K562 (cell line): ENCODE results near the gene SOCS2. TPM values are rescaled to one million over a fixed set of nuclear protein-coding genes. Genes with fewer than 3 reads are reported as not detected.
A peak's percentile ranks its signal among the peaks of the same experiment; 100 is the strongest.

ENCODE experiments used
- AFF1 ChIP-seq, 2 experiments: fragments of 450-650 bp; IDR thresholded peaks; 2 replicates each; pipeline ENCODE4 v1.6.1; 2018; ENCODE audit warnings: mild to moderate bottlenecking in 2 of 2, low read depth in 1 of 2; ENCODE audit not compliant: partially characterized antibody in 2 of 2
- BRD4 ChIP-seq: fragments of 200-600 bp; sonication (generic); IDR thresholded peaks from 2 replicates; pipeline ENCODE4 v1.6.1; 2017; ENCODE audit warnings: inconsistent platforms
- DDX20 ChIP-seq: fragments of 450-650 bp; IDR thresholded peaks from 2 replicates; pipeline ENCODE4 v1.6.1; 2016; ENCODE audit warnings: missing genetic modification characterization, low read depth, mild to moderate bottlenecking, missing compliant biosample characterization, moderate library complexity
- DPF2 ChIP-seq: fragments of 450-650 bp; IDR thresholded peaks from 2 replicates; pipeline ENCODE4 v1.6.1; 2016
- EWSR1 ChIP-seq: fragments of 450-650 bp; IDR thresholded peaks from 2 replicates; pipeline ENCODE4 v1.6.1; 2018; ENCODE audit warnings: borderline replicate concordance, mild to moderate bottlenecking, low read depth, moderate library complexity; ENCODE audit not compliant: partially characterized antibody
- HMGXB4 ChIP-seq: sonication (generic); formaldehyde crosslinking; IDR thresholded peaks from 2 replicates; pipeline ENCODE4 v1.8.1; 2023; ENCODE audit warnings: mild to moderate bottlenecking, missing genetic modification reagents
- LARP7 ChIP-seq: fragments of 450-650 bp; IDR thresholded peaks from 2 replicates; pipeline ENCODE4 v1.6.1; 2016
- LCOR ChIP-seq: sonication (generic); formaldehyde crosslinking; IDR thresholded peaks from 2 replicates; pipeline ENCODE4 v1.8.0; 2022; ENCODE audit warnings: mild to moderate bottlenecking, missing genetic modification reagents
- MLLT1 ChIP-seq, 2 experiments: fragments of 450-650 bp; IDR thresholded peaks; 2 replicates each; pipeline ENCODE4 v1.6.1; 2016
- PTTG1 ChIP-seq: fragments of 450-650 bp; IDR thresholded peaks from 2 replicates; pipeline ENCODE4 v1.6.1; 2016; ENCODE audit warnings: low read depth, mild to moderate bottlenecking, missing genetic modification characterization, missing compliant biosample characterization
- SIN3A ChIP-seq, 2 experiments: fragments of 150-350 bp in 1 of 2; IDR thresholded peaks; 2 replicates each; pipeline ENCODE4 v1.6.1; 2011 to 2016; ENCODE audit warnings: borderline replicate concordance in 2 of 2, low read depth in 2 of 2, low read length in 2 of 2, mild to moderate bottlenecking in 2 of 2, moderate library complexity in 2 of 2; ENCODE audit not compliant: control insufficient read depth in 1 of 2
- UBTF ChIP-seq, 2 experiments: IDR thresholded peaks; 2 replicates each; pipeline ENCODE4 v1.6.1; 2012; ENCODE audit warnings: improper control_type of control experiment in 2 of 2, low read depth in 2 of 2, low read length in 2 of 2, borderline replicate concordance in 1 of 2
- ZFX ChIP-seq: sonication (generic); formaldehyde crosslinking; IDR thresholded peaks from 2 replicates; pipeline ENCODE4 v1.8.0; 2022; ENCODE audit warnings: mild to moderate bottlenecking, missing genetic modification reagents, moderate library complexity
- ZNF175 ChIP-seq: fragments of 200-800 bp; sonication (Bioruptor generic); IDR thresholded peaks from 2 replicates; pipeline ENCODE4 v1.6.1; 2016; ENCODE audit warnings: low read depth, mild to moderate bottlenecking, missing genetic modification characterization, missing compliant biosample characterization
- polyA plus RNA-seq, 8 experiments: library from polyadenylated mRNA; depleted of rRNA in 4 of 8; stranded (reverse) in 5 of 8; unstranded in 3 of 8; fragments of >200 nt; fragmentation: Nextera tagmentation in 2 of 8; fragmentation: Illumina TruSeq in 1 of 8; extraction: Ambion mirVana in 2 of 8; extraction: Trizol in 1 of 8; gene quantifications; 2 replicates each; pipeline versions ENCODE4 v1.2.1 to v1.2.3, GENCODE V29; 2011 to 2014; ENCODE audit warnings: inconsistent platforms in 1 of 8, missing spikeins in 1 of 8
- total RNA-seq, 7 experiments: library from RNA; depleted of rRNA in 6 of 7; stranded (reverse); fragments of >200 nt in 6 of 7; fragmentation: Illumina TruSeq in 2 of 7; extraction: Trizol in 2 of 7; gene quantifications; 2 replicates each; pipeline versions ENCODE4 v1.2.1 to v1.2.3, GENCODE V29; 2011 to 2021; ENCODE audit warnings: low replicate concordance in 1 of 7

The SOCS2 gene
- total and polyA plus RNA-seq, 9 of the 15 experiments (the other 6 are each of a cell fraction or from before 2014, with no cell fraction given): 37.0 to 162 (median 98.7) TPM

GRCh38 chr12:93573552-93574223 is 1.2 kb downstream of the SOCS2 start (continued):
- TF ChIP-seq AFF1 (IDR thresholded peaks at IDR 0.05; ENCODE audit: low read depth in 1 of 2, partially characterized antibody in 2 of 2): peak in 1 of 2 experiments; percentile 39
- TF ChIP-seq DDX20 (tag): no peak
- TF ChIP-seq SIN3A (IDR thresholded peaks at IDR 0.05; ENCODE audit: borderline replicate concordance in 2 of 2, control insufficient read depth in 1 of 2, low read depth in 2 of 2, low read length in 2 of 2): peak in 1 of 2 experiments; percentile 19; a peak in 1 of 4 replicates
- TF ChIP-seq ZFX: no peak
- no peak for TF ChIP-seq ZNF175 (CRISPR knock-in tag)
- TF ChIP-seq EWSR1: no peak
- TF ChIP-seq HMGXB4 (CRISPR knock-in tag): no peak
- TF ChIP-seq MLLT1 (IDR thresholded peaks at IDR 0.05): peak in 1 of 2 experiments; percentile 25; a peak in 1 of 4 replicates
- TF ChIP-seq UBTF (IDR thresholded peaks at IDR 0.05; ENCODE audit: borderline replicate concordance in 1 of 2, low read depth in 2 of 2, low read length in 2 of 2): 0 out of 4 replicates have a peak, but pooled peaks of 1 of the 2 experiments have one; percentile 4
- TF ChIP-seq PTTG1 (tag): no peak
- TF ChIP-seq BRD4: no peak
- no peak; the same call in 1 of the 2 replicates for TF ChIP-seq LCOR
- 0 out of 2 replicates have a peak, but pooled peaks have one; percentile 27 for TF ChIP-seq LARP7
- 0 out of 2 replicates have a peak, but pooled peaks have one; percentile 12 for TF ChIP-seq DPF2
